HG03045 (cell line): Measurements from ENCODE around the gene DEFB132.

Source experiments
- ATAC-seq: cut with Tn5 transposase; IDR thresholded peaks from one replicate; pipeline ENCODE4 v1.9.1; 2021; ENCODE audit warnings: mild to moderate bottlenecking, moderate library complexity; ENCODE audit not compliant: unreplicated experiment

Gene DEFB132

GRCh38 chr20:295804-296203 is 38.3 kb downstream of the DEFB132 start:
- no peak for ATAC-seq

- ATAC-seq: peak; percentile 82
Measured at GRCh38 chr20:297098-297924, 39.8 kb downstream of the DEFB132 start, which contains the start of gene ZCCHC3. TSS of gene ZCCHC3 (plus strand) at chr20:297570. CDS start at chr20:297587, 17 bp downstream.

GRCh38 chr20:297925-298775 is 40.6 kb downstream of the DEFB132 start:
- peak; percentile 19 for ATAC-seq

- ATAC-seq: no peak
Measured at GRCh38 chr20:298776-299391, 41.4 kb downstream of the DEFB132 start.

- no peak for ATAC-seq
Measured at GRCh38 chr20:300345-300990, 42.9 kb downstream of the DEFB132 start.

- no peak for ATAC-seq
Measured at GRCh38 chr20:301886-302848, 44.6 kb downstream of the DEFB132 start.

GRCh38 chr20:305745-306144 is 48.2 kb downstream of the DEFB132 start:
- no peak for ATAC-seq

- no peak for ATAC-seq
Measured at GRCh38 chr20:308427-309038, 51.0 kb downstream of the DEFB132 start.

GRCh38 chr20:309306-309840 is 51.8 kb downstream of the DEFB132 start:
- no peak for ATAC-seq

GRCh38 chr20:309841-310644 is 52.5 kb downstream of the DEFB132 start:
- peak; percentile 98 for ATAC-seq

GRCh38 chr20:310645-311044 is 53.1 kb downstream of the DEFB132 start:
- no peak for ATAC-seq
